Measurements from ENCODE around the gene SOX18. TPM values are rescaled to one million over a fixed set of nuclear protein-coding genes. Genes with fewer than 3 reads are reported as not detected.

Gene SOX18
- total and polyA plus RNA-seq, 10 donors: 7.3 to 63.1 (median 23.9) TPM

DNA sequence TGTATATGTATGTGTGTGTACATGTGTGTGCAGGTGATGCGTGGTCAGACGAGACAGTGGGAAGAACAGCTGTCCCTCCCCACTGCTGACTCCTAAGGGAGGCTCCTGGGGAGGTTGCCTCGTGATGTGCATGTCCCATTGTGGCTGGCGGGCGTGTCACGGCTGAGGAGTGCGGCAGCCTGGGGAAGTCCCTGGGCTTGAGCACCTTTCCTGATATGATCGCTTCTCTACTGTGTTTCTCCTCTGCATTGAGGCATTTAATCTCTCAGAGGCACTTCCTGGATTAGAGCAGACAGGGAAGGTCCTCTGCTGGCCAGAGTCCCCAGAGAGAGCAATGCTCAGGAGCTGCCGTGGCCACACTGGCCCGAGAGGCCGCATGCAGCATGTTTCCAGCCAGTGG is 46.5 kb upstream of the SOX18 start:
- no peak for DNase-seq
- TF ChIP-seq POLR2A (IDR thresholded peaks at IDR 0.05) (no peak), POLR2AphosphoS5 (IDR thresholded peaks at IDR 0.05) (no peak)
- TF ChIP-seq, protein P1, sequence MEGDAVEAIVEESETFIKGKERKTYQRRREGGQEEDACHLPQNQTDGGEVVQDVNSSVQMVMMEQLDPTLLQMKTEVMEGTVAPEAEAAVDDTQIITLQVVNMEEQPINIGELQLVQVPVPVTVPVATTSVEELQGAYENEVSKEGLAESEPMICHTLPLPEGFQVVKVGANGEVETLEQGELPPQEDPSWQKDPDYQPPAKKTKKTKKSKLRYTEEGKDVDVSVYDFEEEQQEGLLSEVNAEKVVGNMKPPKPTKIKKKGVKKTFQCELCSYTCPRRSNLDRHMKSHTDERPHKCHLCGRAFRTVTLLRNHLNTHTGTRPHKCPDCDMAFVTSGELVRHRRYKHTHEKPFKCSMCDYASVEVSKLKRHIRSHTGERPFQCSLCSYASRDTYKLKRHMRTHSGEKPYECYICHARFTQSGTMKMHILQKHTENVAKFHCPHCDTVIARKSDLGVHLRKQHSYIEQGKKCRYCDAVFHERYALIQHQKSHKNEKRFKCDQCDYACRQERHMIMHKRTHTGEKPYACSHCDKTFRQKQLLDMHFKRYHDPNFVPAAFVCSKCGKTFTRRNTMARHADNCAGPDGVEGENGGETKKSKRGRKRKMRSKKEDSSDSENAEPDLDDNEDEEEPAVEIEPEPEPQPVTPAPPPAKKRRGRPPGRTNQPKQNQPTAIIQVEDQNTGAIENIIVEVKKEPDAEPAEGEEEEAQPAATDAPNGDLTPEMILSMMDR (IDR thresholded peaks at IDR 0.05 in 8 of 11, conservative IDR thresholded peaks at IDR 0.05 in 3 of 11): no peak
- Histone ChIP-seq H3K4me1 (peaks cover 0 to 16% (median 5%) of the 10 kb centered on the region in 6 donors), H3K27ac (no peak overlapping the region), H3K9me3 (no peaks in the 10 kb centered on the region), H3K27me3 (replicated peaks in 1 of 7) (peaks cover 0 to 9% (median 2%) of the 10 kb centered on the region in 7 donors), H3K36me3 (peaks cover 0 to 43% (median 13%) of the 10 kb centered on the region in 6 donors), H3K4me3 (no peak overlapping the region)
- WGBS, 5 donors: 82 to 92% (median 87%) methylated on average over 10 to 11 of the region's 11 CpGs
- intact Hi-C loops (cut with DNase I; ENCODE audit: low total_unique reads): no loop called here

DNA sequence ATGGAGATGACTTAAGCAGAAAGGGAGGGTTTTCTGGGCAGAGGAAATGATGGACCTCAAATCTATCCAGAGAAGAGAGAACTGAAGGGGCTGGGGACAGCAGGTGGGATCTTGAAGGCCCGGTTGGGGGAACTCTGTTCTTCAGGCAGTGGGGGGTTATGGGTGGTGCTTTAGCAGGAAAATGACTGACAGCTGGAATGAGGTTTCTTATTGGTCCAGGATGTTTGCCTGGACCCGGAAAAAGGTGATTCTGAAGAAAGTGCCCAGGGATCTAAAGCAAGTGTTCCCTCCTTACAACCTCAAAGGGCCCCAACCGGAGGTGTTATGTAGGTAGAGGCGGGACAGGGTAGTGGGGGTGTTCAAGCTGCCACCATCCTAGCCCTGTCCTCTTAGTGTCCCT is 46.0 kb upstream of the SOX18 start:
- Histone ChIP-seq H3K27me3 (replicated peaks in 1 of 7) (peaks cover 0 to 4% (median 0%) of the 10 kb centered on the region in 7 donors), H3K4me1 (peaks cover 0 to 13% (median 5%) of the 10 kb centered on the region in 6 donors), H3K9me3 (no peaks in the 10 kb centered on the region), H3K36me3 (peaks cover 0 to 43% (median 13%) of the 10 kb centered on the region in 6 donors), H3K4me3 (no peak overlapping the region), H3K27ac (no peak overlapping the region)
- intact Hi-C loops (cut with DNase I; ENCODE audit: low total_unique reads): no loop called here
- no peak for TF ChIP-seq POLR2A (IDR thresholded peaks at IDR 0.05)
- no peak for TF ChIP-seq POLR2AphosphoS5 (IDR thresholded peaks at IDR 0.05)
- TF ChIP-seq, protein P1 (IDR thresholded peaks at IDR 0.05 in 8 of 11, conservative IDR thresholded peaks at IDR 0.05 in 3 of 11): no peak
- no peak for DNase-seq
- 83 to 92% (median 85%) methylated on average over 4 of the region's 4 CpGs for WGBS, 5 donors

DNA sequence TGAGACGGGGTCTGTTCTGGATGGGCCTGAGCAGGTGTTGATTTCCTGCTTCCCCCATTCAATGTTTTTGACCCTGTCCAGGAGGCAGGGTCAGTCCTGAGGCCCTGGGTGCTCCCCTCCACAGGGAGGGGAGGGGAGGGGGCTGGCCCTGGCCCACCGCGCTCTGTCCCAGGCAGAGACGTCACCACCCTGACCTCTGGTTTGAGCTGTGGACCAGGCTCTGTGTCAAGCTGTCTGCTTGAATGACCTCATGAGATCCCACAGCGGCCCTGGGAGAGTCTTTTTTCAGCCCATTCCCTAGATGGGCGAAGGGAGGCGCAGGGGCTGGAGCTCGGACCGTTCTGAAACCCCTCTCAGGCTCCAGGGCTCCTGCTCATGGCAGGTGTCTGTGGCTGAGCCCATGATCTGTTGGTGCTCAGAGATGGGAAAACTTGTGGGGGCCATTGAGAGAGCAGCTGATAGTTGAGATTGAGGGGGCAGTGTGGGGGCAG is 43.6 kb upstream of the SOX18 start:
- no peak for DNase-seq
- Histone ChIP-seq H3K4me1 (peaks cover 0 to 4% (median 0%) of the 10 kb centered on the region in 6 donors), H3K27ac (no peak overlapping the region), H3K4me3 (no peak overlapping the region), H3K36me3 (peaks cover 0 to 22% (median 1%) of the 10 kb centered on the region in 6 donors), H3K9me3 (no peaks in the 10 kb centered on the region), H3K27me3 (replicated peaks in 1 of 7) (no peaks in the 10 kb centered on the region)
- TF ChIP-seq, protein P1 (IDR thresholded peaks at IDR 0.05 in 8 of 11, conservative IDR thresholded peaks at IDR 0.05 in 3 of 11): no peak
- no peak for TF ChIP-seq POLR2AphosphoS5 (IDR thresholded peaks at IDR 0.05)
- TF ChIP-seq POLR2A (IDR thresholded peaks at IDR 0.05): no peak
- WGBS, 5 donors: 45 to 87% (median 67%) methylated on average over 7 to 9 of the region's 9 CpGs
- intact Hi-C loops (cut with DNase I; ENCODE audit: low total_unique reads): no loop called here

DNA sequence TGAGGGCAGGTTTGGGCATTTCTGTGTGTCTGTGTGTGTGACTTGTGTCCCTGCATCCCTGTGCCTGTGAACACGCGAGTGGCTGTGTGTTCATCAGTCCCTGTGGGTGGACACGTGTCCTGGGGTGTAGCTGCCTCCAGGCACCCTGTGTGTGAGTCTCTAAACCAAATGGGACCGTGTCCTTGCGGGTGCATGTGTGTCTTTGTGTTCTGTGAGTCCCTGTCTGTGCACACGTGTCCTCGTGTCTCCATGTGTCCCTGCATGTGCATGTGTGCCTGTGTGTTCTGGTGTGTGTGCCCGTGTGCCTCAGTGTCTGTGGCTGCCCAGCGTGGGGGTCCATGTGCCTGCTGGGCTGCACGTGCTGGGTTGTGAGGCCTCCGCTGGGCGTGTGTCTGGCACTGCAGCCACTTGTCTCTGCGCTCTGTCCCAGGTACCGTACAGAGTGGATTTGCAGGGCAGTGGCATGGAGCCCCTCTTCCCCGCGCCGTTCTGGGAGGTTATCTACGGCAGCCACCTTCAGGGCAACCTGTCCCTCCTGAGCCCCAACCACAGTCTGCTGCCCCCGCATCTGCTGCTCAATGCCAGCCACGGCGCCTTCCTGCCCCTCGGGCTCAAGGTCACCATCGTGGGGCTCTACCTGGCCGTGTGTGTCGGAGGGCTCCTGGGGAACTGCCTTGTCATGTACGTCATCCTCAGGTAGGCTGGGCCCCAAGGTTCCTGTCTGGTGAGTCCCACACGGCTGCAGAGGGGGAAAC is 43.0 kb upstream of the SOX18 start:
- TF ChIP-seq, protein P1 (IDR thresholded peaks at IDR 0.05 in 8 of 11, conservative IDR thresholded peaks at IDR 0.05 in 3 of 11): no peak
- TF ChIP-seq POLR2A (IDR thresholded peaks at IDR 0.05) (no peak), POLR2AphosphoS5 (IDR thresholded peaks at IDR 0.05) (no peak)
- peaks cover 0 to 4% (median 0%) of the 10 kb centered on the region in 6 donors for H3K4me1 ChIP-seq
- intact Hi-C loops (cut with DNase I; ENCODE audit: low total_unique reads): no loop called here
- H3K9me3 ChIP-seq: peaks cover 0 to 5% (median 4%) of the 10 kb centered on the region in 8 donors
- no peaks in the 10 kb centered on the region for H3K27me3 ChIP-seq (replicated peaks in 1 of 7)
- H3K4me3 ChIP-seq: no peak overlapping the region
- DNase-seq: no peak
- H3K36me3 ChIP-seq: peaks cover 0 to 16% (median 0%) of the 10 kb centered on the region in 6 donors
- 56 to 76% (median 71%) methylated on average over 5 to 27 of the region's 27 CpGs for WGBS, 5 donors
- H3K27ac ChIP-seq: no peak overlapping the region

Data from spleen (tissue), 11 donors.